ENCODE results near the gene DEFB124. TPM values are rescaled to one million over a fixed set of nuclear protein-coding genes. Genes with fewer than 3 reads are reported as not detected.

DEFB124 gene
- total RNA-seq, 3 donors from 2014 or later = not detected

- Histone ChIP-seq H3K9me3 (no peaks in the 10 kb centered on the region), H3K4me1 (ENCODE audit: low read depth) (no peaks in the 10 kb centered on the region), H3K4me3 (no peak overlapping the region), H3K36me3 (ENCODE audit: low read depth) (no peaks in the 10 kb centered on the region)
- TF ChIP-seq, protein P1, sequence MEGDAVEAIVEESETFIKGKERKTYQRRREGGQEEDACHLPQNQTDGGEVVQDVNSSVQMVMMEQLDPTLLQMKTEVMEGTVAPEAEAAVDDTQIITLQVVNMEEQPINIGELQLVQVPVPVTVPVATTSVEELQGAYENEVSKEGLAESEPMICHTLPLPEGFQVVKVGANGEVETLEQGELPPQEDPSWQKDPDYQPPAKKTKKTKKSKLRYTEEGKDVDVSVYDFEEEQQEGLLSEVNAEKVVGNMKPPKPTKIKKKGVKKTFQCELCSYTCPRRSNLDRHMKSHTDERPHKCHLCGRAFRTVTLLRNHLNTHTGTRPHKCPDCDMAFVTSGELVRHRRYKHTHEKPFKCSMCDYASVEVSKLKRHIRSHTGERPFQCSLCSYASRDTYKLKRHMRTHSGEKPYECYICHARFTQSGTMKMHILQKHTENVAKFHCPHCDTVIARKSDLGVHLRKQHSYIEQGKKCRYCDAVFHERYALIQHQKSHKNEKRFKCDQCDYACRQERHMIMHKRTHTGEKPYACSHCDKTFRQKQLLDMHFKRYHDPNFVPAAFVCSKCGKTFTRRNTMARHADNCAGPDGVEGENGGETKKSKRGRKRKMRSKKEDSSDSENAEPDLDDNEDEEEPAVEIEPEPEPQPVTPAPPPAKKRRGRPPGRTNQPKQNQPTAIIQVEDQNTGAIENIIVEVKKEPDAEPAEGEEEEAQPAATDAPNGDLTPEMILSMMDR (IDR thresholded peaks at IDR 0.05) = no peak
- no peak for ATAC-seq
- DNase-seq = no peak
- intact Hi-C loops (cut with DNase I, micrococcal nuclease) = no loop called here
Measured at GRCh38 chr20:31425797-31426196, 49.1 kb downstream of the DEFB124 start.

- DNase-seq (no peak), ATAC-seq (no peak)
- H3K9me3 ChIP-seq = no peaks in the 10 kb centered on the region
- H3K36me3 ChIP-seq (ENCODE audit: low read depth) = no peaks in the 10 kb centered on the region
- TF ChIP-seq, protein P1 (IDR thresholded peaks at IDR 0.05) = no peak
- no peak overlapping the region for H3K4me3 ChIP-seq
- intact Hi-C loops (cut with DNase I, micrococcal nuclease) = no loop called here
- H3K4me1 ChIP-seq (ENCODE audit: low read depth) = no peaks in the 10 kb centered on the region
Measured at GRCh38 chr20:31418307-31418706, 56.6 kb downstream of the DEFB124 start.

GRCh38 chr20:31415653-31416052, 59.3 kb downstream of the DEFB124 start:
- Histone ChIP-seq H3K4me1 (ENCODE audit: low read depth) (no peaks in the 10 kb centered on the region), H3K4me3 (no peak overlapping the region), H3K36me3 (ENCODE audit: low read depth) (no peaks in the 10 kb centered on the region), H3K9me3 (no peaks in the 10 kb centered on the region)
- ATAC-seq = no peak
- intact Hi-C loops (cut with DNase I, micrococcal nuclease) = no loop called here
- DNase-seq = no peak
- TF ChIP-seq, protein P1 (IDR thresholded peaks at IDR 0.05) = no peak

Other genes starting within 250 kb of the DEFB124 start
- not detected for gene DEFB115, start 217.5 kb downstream of the DEFB124 start, total RNA-seq
- not detected for gene DEFB116, start 166.5 kb downstream of the DEFB124 start, total RNA-seq
- not detected for gene DEFB118, start 106.5 kb downstream of the DEFB124 start, total RNA-seq
- gene DEFB119, start 84.5 kb downstream of the DEFB124 start, total RNA-seq = not detected
- not detected for gene DEFB121, start 68.9 kb downstream of the DEFB124 start, total RNA-seq
- not detected for gene DEFB123, start 34.5 kb downstream of the DEFB124 start, total RNA-seq
- 1 to 10 TPM in 2 of 3 donors, under 1 TPM in 1; 0.46 to 3.5 (median 1.2) TPM for gene REM1, start 161 bp upstream of the DEFB124 start, total RNA-seq
- 100 to 1,000 TPM in 2 of 3 donors, 10 to 100 TPM in 1; 95.6 to 137 (median 109) TPM for gene HM13, start 39.3 kb upstream of the DEFB124 start, total RNA-seq
- 100 to 1,000 TPM; 172 to 414 (median 201) TPM for gene ID1, start 130.2 kb upstream of the DEFB124 start, total RNA-seq
- gene COX4I2, start 162.8 kb upstream of the DEFB124 start, total RNA-seq = under 1 TPM; 0.63 to 0.90 (median 0.76) TPM
- gene BCL2L1, start 247.7 kb upstream of the DEFB124 start, total RNA-seq = 10 to 100 TPM; 76.2 to 90.3 (median 78.1) TPM